Amniotic stem cell (primary cell): Measurements from ENCODE around the gene ZFR2.
"Not testable (repeated sequence)": the region's sequence is repeated elsewhere in the genome, so short reads cannot be mapped to it uniquely, and the experiment has no call there.

Source experiments
- DNase-seq: peaks from one replicate; lab custom pipeline; 2025; lab: John Stamatoyannopoulos, UW

The ZFR2 gene

DNA sequence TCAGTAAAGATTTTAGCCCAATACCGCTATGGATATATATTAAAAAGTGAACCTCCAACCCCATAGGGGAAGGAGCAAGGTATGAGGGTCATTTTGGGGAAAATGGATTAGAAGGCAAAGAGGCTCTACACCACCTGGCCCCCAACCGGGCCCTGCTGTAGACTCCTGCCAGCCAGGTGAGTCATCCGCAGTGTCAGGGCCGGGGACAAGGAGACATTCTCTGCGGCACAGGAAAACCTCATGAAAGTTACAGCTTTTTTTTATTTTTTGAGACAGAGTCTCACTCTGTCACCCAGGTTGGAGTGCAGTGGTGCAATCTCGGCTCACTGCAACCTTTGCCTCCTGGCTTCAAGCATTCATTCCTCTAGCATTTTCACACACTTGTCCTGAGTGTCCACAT, 32.0 kb downstream of the ZFR2 start:
- DNase-seq, result no peak

GRCh38 chr19:3835055-3835435, 33.8 kb downstream of the ZFR2 start:
- DNase-seq, result no peak

DNA sequence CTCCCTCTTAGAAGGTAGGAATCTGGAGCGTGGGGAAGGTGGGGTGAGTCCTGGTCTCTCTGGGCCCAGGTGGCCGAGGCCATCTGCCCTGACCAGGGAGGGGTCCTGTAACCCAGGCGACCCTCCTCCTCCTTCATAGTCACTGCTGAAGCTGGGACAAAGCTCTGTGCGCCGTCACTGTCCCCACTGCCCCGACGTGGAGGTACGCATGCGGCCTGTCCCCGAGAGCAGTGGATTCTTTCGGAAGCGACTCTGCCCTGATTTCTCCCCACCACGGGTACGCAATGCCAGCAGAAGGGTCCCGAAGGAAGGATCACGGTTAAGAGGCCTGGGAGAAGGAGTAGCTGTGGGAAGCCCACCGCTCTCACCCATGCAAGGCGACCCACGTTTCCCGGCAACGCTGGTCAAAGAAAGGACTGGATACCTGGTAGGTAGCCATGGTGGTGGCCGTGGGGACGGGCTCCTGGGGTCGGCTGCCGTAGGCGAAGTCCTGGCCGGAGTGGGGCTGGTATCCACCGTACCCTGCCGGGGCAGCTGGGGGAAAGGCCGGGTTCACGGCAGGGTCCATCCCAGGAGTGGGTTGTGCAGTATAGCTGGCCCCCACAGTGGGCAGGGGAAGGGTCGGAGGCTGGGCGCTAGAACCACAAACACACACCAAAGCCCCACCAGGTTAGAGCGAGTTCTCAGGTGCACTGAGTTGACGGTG, 34.3 kb downstream of the ZFR2 start:
- DNase-seq, result no peak

GRCh38 chr19:3833578-3834348, 35.1 kb downstream of the ZFR2 start:
- DNase-seq, result no peak

DNA sequence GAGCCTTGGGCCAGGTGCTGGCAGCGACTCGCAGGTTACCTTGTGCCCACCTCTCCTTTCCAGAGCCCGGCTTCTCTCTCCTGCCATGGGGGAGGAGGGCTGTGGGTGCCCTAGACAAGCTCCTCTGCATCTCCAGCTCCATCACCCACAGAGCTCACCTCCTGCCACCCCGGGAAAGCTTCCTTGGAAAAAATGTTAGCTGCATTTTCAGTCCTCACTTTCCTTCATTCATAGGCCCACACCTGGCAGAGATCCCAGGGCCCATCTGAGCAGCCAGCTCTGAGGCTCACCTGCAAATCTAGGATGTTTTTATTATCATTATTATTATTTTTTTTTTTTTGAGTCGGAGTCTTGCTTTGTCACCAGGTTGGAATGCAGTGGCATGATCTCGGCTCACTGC, 36.8 kb downstream of the ZFR2 start:
- no peak for DNase-seq

DNA sequence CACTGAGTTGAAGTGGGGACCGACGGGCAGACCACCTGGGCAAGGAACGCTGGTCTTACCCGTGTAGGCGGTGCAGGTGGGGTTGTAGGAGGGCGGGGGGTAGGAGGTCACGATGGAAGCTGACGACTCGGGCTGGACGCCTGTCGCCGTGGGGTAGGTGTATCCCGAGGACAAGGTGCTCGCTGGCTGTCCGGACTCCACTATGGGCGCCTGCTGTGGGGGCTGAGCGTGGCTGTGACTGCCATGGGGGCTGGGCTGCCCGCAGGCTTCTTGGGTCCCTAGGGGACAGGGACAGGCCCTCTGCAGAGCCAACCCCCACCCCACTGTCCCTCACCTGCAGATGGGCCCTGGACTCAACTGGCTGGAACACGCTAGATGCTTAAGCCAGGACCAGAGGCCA, 37.2 kb downstream of the ZFR2 start:
- DNase-seq, result no peak

DNA sequence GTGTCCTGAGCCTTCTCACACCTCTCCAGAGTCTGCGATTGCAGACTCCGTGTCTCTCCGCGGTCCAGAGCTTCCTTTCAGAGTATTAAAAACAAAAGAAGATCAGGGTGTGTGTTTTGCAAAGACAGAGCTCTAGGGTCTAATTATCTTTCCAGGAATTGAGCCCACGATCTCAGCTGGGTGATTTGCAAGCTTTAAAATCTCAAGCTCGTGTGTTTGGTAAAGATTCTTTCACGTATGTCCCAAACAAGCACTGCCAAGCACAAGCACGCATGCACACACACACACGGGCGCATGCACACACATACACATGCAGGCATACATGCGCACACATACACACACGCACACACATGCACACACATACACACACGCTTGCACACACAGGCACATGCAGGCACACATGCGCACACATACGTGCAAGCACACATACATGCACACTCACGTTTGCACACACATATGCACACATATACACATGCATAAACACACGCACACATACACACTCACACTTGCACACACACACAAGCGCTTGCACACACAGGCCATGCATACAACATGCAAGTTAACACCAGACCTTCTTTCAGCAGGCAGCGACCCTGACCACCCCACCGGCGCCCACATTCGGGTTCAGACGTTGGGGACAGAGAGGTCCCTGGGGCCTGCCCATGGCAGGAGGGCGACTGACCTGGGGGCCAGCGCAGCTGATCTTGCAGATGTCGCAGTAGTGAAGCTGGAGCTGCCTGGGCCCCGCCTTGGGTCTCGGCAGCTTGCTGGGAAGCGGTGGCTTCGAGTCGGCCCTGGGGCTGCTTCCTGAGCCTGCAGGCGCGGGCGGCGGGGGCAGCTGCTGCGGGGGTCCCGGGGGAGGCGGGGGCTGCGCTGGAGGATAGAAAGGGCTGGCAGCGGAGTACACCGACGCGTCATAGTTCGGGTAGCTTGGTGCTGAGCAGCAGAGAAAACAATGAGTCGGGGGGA, 37.9 kb downstream of the ZFR2 start:
- DNase-seq, result no peak

GRCh38 chr19:3827306-3827705, 41.5 kb downstream of the ZFR2 start:
- DNase-seq, result no peak

- no peak for DNase-seq
These were observed 42.7 kb downstream of the ZFR2 start for GRCh38 chr19:3826163-3826562.

- DNase-seq, result no peak
These were observed 43.4 kb downstream of the ZFR2 start for GRCh38 chr19:3825286-3825956.

GRCh38 chr19:3823350-3823713, 45.5 kb downstream of the ZFR2 start:
- no peak for DNase-seq

DNA sequence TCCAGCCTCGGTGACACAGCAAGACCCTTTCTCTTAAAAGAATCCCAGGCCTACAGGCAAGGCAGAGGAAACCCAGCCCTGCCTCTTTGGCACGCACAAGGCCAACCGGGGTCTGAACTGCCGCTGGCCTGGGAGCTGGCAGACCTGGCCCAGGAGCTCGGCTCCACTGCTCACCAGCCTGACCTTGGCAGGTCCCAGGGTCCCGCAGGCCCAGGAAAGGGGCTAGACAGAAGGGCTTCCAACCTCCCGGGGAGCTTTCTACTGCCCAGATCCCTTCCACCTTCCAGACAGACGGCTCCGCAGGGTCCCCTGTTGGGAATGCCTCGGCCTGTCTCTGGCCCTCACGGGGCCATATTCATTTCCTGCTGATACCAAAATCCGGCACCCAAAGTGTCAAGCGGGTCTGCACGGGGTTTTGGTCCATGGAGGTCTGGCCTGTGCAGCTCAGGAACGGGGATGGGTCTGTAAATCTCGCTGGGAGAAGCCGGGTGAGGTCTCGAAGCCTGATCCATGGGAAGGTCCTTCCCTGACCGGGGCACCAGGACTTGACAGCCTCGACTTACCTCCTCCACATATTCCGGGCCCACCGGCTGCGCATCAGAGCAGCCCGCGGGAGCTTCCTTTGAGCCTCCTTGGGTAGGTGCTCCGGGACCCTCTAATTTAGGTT, 46.0 kb downstream of the ZFR2 start:
- no peak for DNase-seq

- no peak for DNase-seq
These were observed 46.9 kb downstream of the ZFR2 start for GRCh38 chr19:3821857-3822364.

- no peak for DNase-seq
These were observed 47.7 kb downstream of the ZFR2 start for GRCh38 chr19:3821156-3821555.

GRCh38 chr19:3819989-3820388, 48.8 kb downstream of the ZFR2 start:
- DNase-seq, result no peak

DNA sequence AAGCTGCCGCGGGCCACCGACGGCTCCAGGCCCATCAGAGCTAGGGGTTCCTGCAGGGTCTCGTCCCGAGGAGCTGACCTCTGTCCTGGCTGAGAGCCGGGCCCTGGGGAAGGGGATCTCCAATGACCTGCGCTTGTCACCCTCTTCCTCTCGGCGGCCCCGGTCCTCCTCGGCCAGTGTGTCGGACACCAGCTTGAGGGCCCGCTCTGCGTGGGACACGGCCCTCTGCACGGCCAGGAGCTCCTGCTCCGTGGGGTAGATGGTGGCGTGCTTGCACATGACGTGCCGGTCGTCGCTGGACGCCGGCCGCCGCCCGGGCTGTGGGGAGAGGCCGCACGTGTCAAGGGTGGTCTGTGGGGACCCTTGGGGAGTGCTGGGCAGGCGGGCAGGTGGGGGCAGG, 49.9 kb downstream of the ZFR2 start:
- no peak for DNase-seq

DNA sequence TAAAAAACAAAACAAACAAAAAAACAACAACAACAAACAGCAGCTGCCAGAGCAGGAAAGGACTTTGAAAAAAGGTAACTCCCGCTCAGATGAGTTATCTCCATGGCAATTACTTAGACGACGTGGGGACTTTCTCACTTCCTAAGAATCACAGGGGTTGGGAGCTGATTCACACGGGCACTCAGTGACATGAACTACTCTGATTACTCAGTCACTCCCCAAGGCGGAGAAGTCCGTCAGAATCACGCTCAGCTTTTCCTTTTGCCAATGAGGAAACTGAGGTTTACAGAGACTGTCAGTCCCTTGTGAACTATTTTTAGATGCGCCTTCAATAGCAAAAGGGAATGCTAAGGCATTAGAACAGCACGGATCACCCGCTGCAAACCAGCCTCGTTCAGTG, 50.4 kb downstream of the ZFR2 start:
- no peak for DNase-seq

- no peak for DNase-seq
These were observed 51.1 kb downstream of the ZFR2 start for GRCh38 chr19:3817761-3818160.

- DNase-seq, result no peak
These were observed 52.1 kb downstream of the ZFR2 start for GRCh38 chr19:3816566-3817218.

DNA sequence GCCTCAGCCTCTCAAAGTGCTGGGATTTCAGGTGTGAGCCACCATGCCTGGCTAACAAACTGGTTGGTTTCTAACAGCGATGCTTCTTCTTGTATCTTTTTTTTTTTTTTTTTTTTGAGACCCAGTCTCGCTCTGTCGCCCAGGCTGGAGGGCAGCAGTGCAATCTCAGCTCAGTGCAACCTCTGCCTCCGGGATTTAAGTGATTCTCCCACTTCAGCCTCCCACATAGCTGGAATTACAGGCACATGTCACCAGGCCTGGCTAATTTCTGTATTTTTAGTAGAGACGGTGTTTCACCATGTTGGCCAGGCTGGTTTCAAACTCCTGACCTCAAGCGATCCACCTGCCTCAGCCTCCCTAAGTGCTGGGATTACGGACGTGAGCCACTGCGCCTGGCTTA, 52.7 kb downstream of the ZFR2 start:
- not testable (repeated sequence) for DNase-seq

GRCh38 chr19:3814648-3815047, 54.2 kb downstream of the ZFR2 start:
- no peak for DNase-seq
